ENCODE data around the gene ERV3-1. TPM values are rescaled to one million over a fixed set of nuclear protein-coding genes. Genes with fewer than 3 reads are reported as not detected.

ERV3-1 gene
- polyA plus RNA-seq, 1 experiment = 19.3 TPM

- peaks cover 2% of the 10 kb centered on the region for H3K27me3 ChIP-seq (ENCODE audit: control insufficient read depth, insufficient read depth, low read length)
- H3K4me3 ChIP-seq (ENCODE audit: low read depth, low read length) = no peak overlapping the region
- POLR2A ChIA-PET = no interaction called here
- no peak for TF ChIP-seq CTCF (IDR thresholded peaks at IDR 0.05; ENCODE audit: low read depth, low read length)
- DNase-seq (ENCODE audit: low read depth, low spot score) = no peak
- peak overlapping the region; percentile 31 for H3K27ac ChIP-seq (ENCODE audit: low read depth, low read length)
- peaks cover 67% of the 10 kb centered on the region for H3K9me3 ChIP-seq (ENCODE audit: control insufficient read depth, insufficient read depth, low read length)
- CTCF ChIA-PET = no interaction called here
These were observed 8.5 kb downstream of the ERV3-1 start for GRCh38 chr7:64997927-64998391.

- CTCF ChIA-PET = no interaction called here
- H3K27me3 ChIP-seq (ENCODE audit: control insufficient read depth, insufficient read depth, low read length) = peaks cover 2% of the 10 kb centered on the region
- H3K27ac ChIP-seq (ENCODE audit: low read depth, low read length) = peak overlapping the region; percentile 31
- peaks cover 72% of the 10 kb centered on the region for H3K9me3 ChIP-seq (ENCODE audit: control insufficient read depth, insufficient read depth, low read length)
- no peak overlapping the region for H3K4me3 ChIP-seq (ENCODE audit: low read depth, low read length)
- DNase-seq (ENCODE audit: low read depth, low spot score) = no peak
- POLR2A ChIA-PET = no interaction called here
- TF ChIP-seq CTCF (IDR thresholded peaks at IDR 0.05; ENCODE audit: low read depth, low read length) = no peak
These were observed 9.2 kb downstream of the ERV3-1 start for GRCh38 chr7:64997164-64997908.

GRCh38 chr7:64996305-64996704 lies 10.2 kb downstream of the ERV3-1 start:
- H3K27ac ChIP-seq (ENCODE audit: low read depth, low read length) = no peak overlapping the region
- H3K4me3 ChIP-seq (ENCODE audit: low read depth, low read length) = no peak overlapping the region
- TF ChIP-seq CTCF (IDR thresholded peaks at IDR 0.05; ENCODE audit: low read depth, low read length) = no peak
- H3K27me3 ChIP-seq (ENCODE audit: control insufficient read depth, insufficient read depth, low read length) = peaks cover 2% of the 10 kb centered on the region
- CTCF ChIA-PET = no interaction called here
- no peak for DNase-seq (ENCODE audit: low read depth, low spot score)
- POLR2A ChIA-PET = no interaction called here
- H3K9me3 ChIP-seq (ENCODE audit: control insufficient read depth, insufficient read depth, low read length) = peaks cover 77% of the 10 kb centered on the region

- no peak overlapping the region for H3K4me3 ChIP-seq (ENCODE audit: low read depth, low read length)
- H3K27ac ChIP-seq (ENCODE audit: low read depth, low read length) = no peak overlapping the region
- ChIA-PET CTCF (no interaction called here), POLR2A (no interaction called here)
- TF ChIP-seq CTCF (IDR thresholded peaks at IDR 0.05; ENCODE audit: low read depth, low read length) = no peak
- peaks cover 2% of the 10 kb centered on the region for H3K27me3 ChIP-seq (ENCODE audit: control insufficient read depth, insufficient read depth, low read length)
- peaks cover 67% of the 10 kb centered on the region for H3K9me3 ChIP-seq (ENCODE audit: control insufficient read depth, insufficient read depth, low read length)
- DNase-seq (ENCODE audit: low read depth, low spot score) = no peak
These were observed 12.6 kb downstream of the ERV3-1 start for GRCh38 chr7:64993901-64994300.

- CTCF ChIA-PET = no interaction called here
- Histone ChIP-seq H3K4me3 (ENCODE audit: low read depth, low read length) (no peak overlapping the region), H3K9me3 (ENCODE audit: control insufficient read depth, insufficient read depth, low read length) (peaks cover 62% of the 10 kb centered on the region), H3K27me3 (ENCODE audit: control insufficient read depth, insufficient read depth, low read length) (peaks cover 2% of the 10 kb centered on the region), H3K27ac (ENCODE audit: low read depth, low read length) (no peak overlapping the region)
- DNase-seq (ENCODE audit: low read depth, low spot score) = no peak
- POLR2A ChIA-PET = no interaction called here
- no peak for TF ChIP-seq CTCF (IDR thresholded peaks at IDR 0.05; ENCODE audit: low read depth, low read length)
These were observed 13.5 kb downstream of the ERV3-1 start for GRCh38 chr7:64992971-64993370.
